Osteocyte (in vitro differentiated cells): Measurements from ENCODE around the gene BANF1. TPM values are rescaled to one million over a fixed set of nuclear protein-coding genes. Genes with fewer than 3 reads are reported as not detected.
A peak's percentile ranks its signal among the peaks of the same experiment; 100 is the strongest.

ENCODE experiments used
- DNase-seq: peaks from one replicate; pipeline ENCODE4 v3.0.0; 2021; ENCODE audit warnings: mixed read lengths; ENCODE audit not compliant: unreplicated experiment; ENCODE audit errors: extremely low spot score
- H3K27ac Mint-ChIP-seq: one replicate; pipeline ENCODE4 v1.8.0; 2021; ENCODE audit warnings: mild to moderate bottlenecking, mixed read lengths; ENCODE audit not compliant: unreplicated experiment
- H3K27me3 Mint-ChIP-seq: one replicate; pipeline ENCODE4 v1.8.0; 2021; ENCODE audit warnings: mixed read lengths; ENCODE audit not compliant: unreplicated experiment
- H3K36me3 Mint-ChIP-seq: one replicate; pipeline ENCODE4 v1.8.0; 2021; ENCODE audit warnings: mixed read lengths; ENCODE audit not compliant: unreplicated experiment
- H3K4me1 Mint-ChIP-seq: one replicate; pipeline ENCODE4 v1.8.0; 2021; ENCODE audit warnings: mixed read lengths; ENCODE audit not compliant: unreplicated experiment
- H3K4me3 Mint-ChIP-seq: one replicate; pipeline ENCODE4 v1.8.0; 2021; ENCODE audit warnings: mild to moderate bottlenecking, moderate library complexity, mixed read lengths; ENCODE audit not compliant: unreplicated experiment
- H3K9me3 Mint-ChIP-seq: one replicate; pipeline ENCODE4 v1.8.0; 2021; ENCODE audit warnings: mixed read lengths; ENCODE audit not compliant: unreplicated experiment
- CTCF ChIP-seq: fragments of 200-600 bp; sonication (generic); IDR thresholded peaks from 2 replicates; pipeline ENCODE4 v1.5.0; 2021; ENCODE audit warnings: antibody characterized with exemption, mild to moderate bottlenecking, moderate library complexity
- total RNA-seq: library from RNA; stranded (reverse); gene quantifications from 2 replicates; pipeline ENCODE4 v1.2.1, GENCODE V29; 2021

The BANF1 gene
- total RNA-seq, 1 donor from 2014 or later, result 216 TPM

- no peak for TF ChIP-seq CTCF
- Mint-ChIP-seq H3K9me3 (no peaks in the 10 kb centered on the region), H3K4me3 (no peak overlapping the region), H3K27ac (no peak overlapping the region), H3K4me1 (peaks cover 18% of the 10 kb centered on the region), H3K27me3 (no peaks in the 10 kb centered on the region), H3K36me3 (peaks cover 31% of the 10 kb centered on the region)
- DNase-seq, result no peak
Observed at GRCh38 chr11:65997286-65997685, 5.0 kb upstream of the BANF1 start.

GRCh38 chr11:66002648-66003225 lies 434 bp downstream of the BANF1 start:
- Mint-ChIP-seq H3K4me3 (peak overlapping the region; percentile 96), H3K9me3 (no peaks in the 10 kb centered on the region), H3K4me1 (peaks cover 29% of the 10 kb centered on the region), H3K27ac (peak overlapping the region; percentile 100), H3K27me3 (no peaks in the 10 kb centered on the region), H3K36me3 (peaks cover 18% of the 10 kb centered on the region)
- TF ChIP-seq CTCF, result no peak
- no peak for DNase-seq

- TF ChIP-seq CTCF, result no peak
- H3K27ac Mint-ChIP-seq, result peak overlapping the region; percentile 60
Observed at GRCh38 chr11:66003291-66003690, 988 bp downstream of the BANF1 start.

DNA sequence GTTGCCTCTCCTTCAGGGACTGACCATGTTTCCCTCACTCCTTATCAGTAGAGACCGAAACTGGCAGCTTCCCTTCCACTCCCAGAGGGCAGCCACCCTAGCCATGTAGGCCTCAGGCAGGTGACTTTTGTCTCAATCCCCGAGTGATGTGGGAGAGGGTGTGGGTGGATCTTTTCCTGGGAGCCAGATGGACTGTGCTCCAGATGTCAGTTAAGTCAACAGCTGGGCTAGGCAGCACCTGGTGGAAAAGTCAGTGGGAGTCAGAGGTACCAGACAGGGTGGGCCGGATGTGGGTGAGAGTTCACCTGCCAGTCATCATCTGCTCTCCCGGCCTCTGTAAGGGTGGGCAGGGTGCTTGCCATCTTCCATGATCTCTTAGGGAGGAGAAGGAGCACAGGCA lies 1.9 kb downstream of the BANF1 start:
- Mint-ChIP-seq H3K27me3 (no peaks in the 10 kb centered on the region), H3K4me1 (peaks cover 29% of the 10 kb centered on the region), H3K4me3 (peak overlapping the region; percentile 47), H3K27ac (no peak overlapping the region), H3K36me3 (peaks cover 7% of the 10 kb centered on the region), H3K9me3 (no peaks in the 10 kb centered on the region)
- no peak for TF ChIP-seq CTCF
- DNase-seq, result no peak

More at GRCh38 chr11:66003291-66003690, 988 bp downstream of the BANF1 start:
- H3K4me1 Mint-ChIP-seq, result peaks cover 29% of the 10 kb centered on the region
- DNase-seq, result no peak
- H3K27me3 Mint-ChIP-seq, result no peaks in the 10 kb centered on the region
- peak overlapping the region; percentile 96 for H3K4me3 Mint-ChIP-seq
- H3K36me3 Mint-ChIP-seq, result peaks cover 12% of the 10 kb centered on the region
- no peaks in the 10 kb centered on the region for H3K9me3 Mint-ChIP-seq

GRCh38 chr11:66006134-66006890 lies 4.0 kb downstream of the BANF1 start:
- peaks cover 14% of the 10 kb centered on the region for H3K4me1 Mint-ChIP-seq
- H3K4me3 Mint-ChIP-seq, result no peak overlapping the region
- H3K27ac Mint-ChIP-seq, result no peak overlapping the region
- no peak for DNase-seq
- peaks cover 3% of the 10 kb centered on the region for H3K36me3 Mint-ChIP-seq
- no peaks in the 10 kb centered on the region for H3K9me3 Mint-ChIP-seq
- H3K27me3 Mint-ChIP-seq, result no peaks in the 10 kb centered on the region
- TF ChIP-seq CTCF, result no peak
